PC-3 (cell line): Measurements from ENCODE around the gene PSMF1. TPM values are rescaled to one million over a fixed set of nuclear protein-coding genes. Genes with fewer than 3 reads are reported as not detected.

Experiments
- ATAC-seq: fragments of 200-7000 bp; cut with Tn5 transposase; 2 replicates; pipeline ENCODE4 v1.9.1; 2020; ENCODE audit warnings: mild to moderate bottlenecking, moderate library complexity
- BruUV-seq: library from RNA; stranded (reverse); fragments of 400-500 nt; replicated peaks from 2 replicates; lab custom pipeline; 2021; lab: Mats Ljungman, UMichigan
- CTCF ChIA-PET: fragments of 300-600 bp; sonication (Branson Sonifier 250); formaldehyde crosslinking; loops from one replicate; lab custom pipeline; 2022; ENCODE audit warnings: antibody characterized with exemption; lab: Charles Lee
- POLR2A ChIA-PET: fragments of 300-600 bp; sonication (Branson Sonifier 250); formaldehyde crosslinking; loops from one replicate; lab custom pipeline; 2022; ENCODE audit warnings: antibody characterized with exemption; ENCODE audit not compliant: unreplicated experiment; lab: Charles Lee
- DNase-seq: peaks from one replicate; pipeline ENCODE4 v3.0.0-alpha.2; 2015
- H2AFZ ChIP-seq: fragments of 300-600 bp; sonication (generic); 2 replicates; pipeline ENCODE4 v1.6.0; 2016; ENCODE audit warnings: antibody characterized with exemption, low read length
- H3F3A ChIP-seq: fragments of 300-600 bp; sonication (generic); one replicate; pipeline ENCODE4 v1.6.0; 2017; ENCODE audit warnings: antibody characterized with exemption, low read length, control low read depth, mild to moderate bottlenecking; ENCODE audit not compliant: unreplicated experiment
- H3K27ac ChIP-seq: fragments of 300-600 bp; sonication (generic); 2 replicates; pipeline ENCODE4 v1.5.1; 2016; ENCODE audit warnings: mild to moderate bottlenecking, low read length
- H3K27me3 ChIP-seq: fragments of 300-600 bp; sonication (generic); 2 replicates; pipeline ENCODE4 v1.6.1; 2016; ENCODE audit warnings: low read length, mixed read lengths
- H3K36me3 ChIP-seq: fragments of 300-600 bp; sonication (generic); 2 replicates; pipeline ENCODE4 v1.6.1; 2016; ENCODE audit warnings: low read depth, mixed run types, low read length, mixed read lengths
- H3K4me1 ChIP-seq: fragments of 300-600 bp; sonication (generic); 2 replicates; pipeline ENCODE4 v1.5.1; 2016; ENCODE audit warnings: low read length; ENCODE audit not compliant: insufficient read depth
- H3K4me2 ChIP-seq: fragments of 300-600 bp; sonication (generic); 2 replicates; pipeline ENCODE4 v1.6.0; 2016; ENCODE audit warnings: low read length
- H3K4me3 ChIP-seq: fragments of 300-600 bp; sonication (generic); 2 replicates; pipeline ENCODE4 v1.5.1; 2016; ENCODE audit warnings: mild to moderate bottlenecking, low read length, mixed read lengths
- H3K79me2 ChIP-seq: fragments of 300-600 bp; sonication (generic); 2 replicates; pipeline ENCODE4 v1.6.1; 2017; ENCODE audit warnings: low read length, mixed read lengths
- H3K9ac ChIP-seq: fragments of 300-600 bp; sonication (generic); 2 replicates; pipeline ENCODE4 v1.6.0; 2016; ENCODE audit warnings: mild to moderate bottlenecking, low read length
- H3K9me2 ChIP-seq: fragments of 300-600 bp; sonication (generic); replicated peaks from 2 replicates; pipeline ENCODE4 v1.6.1; 2016; ENCODE audit warnings: mixed run types, low read length, mixed read lengths
- H3K9me3 ChIP-seq: fragments of 300-600 bp; sonication (generic); 2 replicates; pipeline ENCODE4 v1.6.1; 2016; ENCODE audit warnings: low read length, mixed read lengths
- H4K20me1 ChIP-seq: fragments of 300-600 bp; sonication (generic); 2 replicates; pipeline ENCODE4 v1.6.1; 2016; ENCODE audit warnings: low read length, mixed read lengths
- CTCF ChIP-seq: fragments of 300-600 bp; sonication (generic); conservative IDR thresholded peaks from 2 replicates; pipeline ENCODE4 v1.5.1; 2017; ENCODE audit warnings: antibody characterized with exemption, low read depth, mild to moderate bottlenecking, low read length
- EZH2 ChIP-seq: fragments of 300-600 bp; sonication (generic); IDR thresholded peaks from one replicate; pipeline ENCODE4 v1.6.1; 2017; ENCODE audit warnings: antibody characterized with exemption, mild to moderate bottlenecking, low read length; ENCODE audit not compliant: unreplicated experiment
- EZH2phosphoT487 ChIP-seq: fragments of 300-600 bp; sonication (generic); IDR thresholded peaks from 2 replicates; pipeline ENCODE4 v1.6.1; 2018; ENCODE audit warnings: mild to moderate bottlenecking, antibody characterized with exemption, low read length, borderline replicate concordance
- intact Hi-C: fragments of 100-400 bp; cut with micrococcal nuclease; formaldehyde crosslinking; loops from 2 replicates; pipeline ENCODE4 v1.9.0; 2023
- total RNA-seq: library from RNA; depleted of rRNA; stranded (reverse); fragments of >200 nt; gene quantifications from 2 replicates; pipeline ENCODE4 v1.2.3, GENCODE V29; 2014

Gene PSMF1
- total RNA-seq, 1 experiment from 2014 or later: 60.8 TPM

GRCh38 chr20:1195226-1195625 is 76.8 kb downstream of the PSMF1 start:
- no TSS peak for BruUV-seq
- ATAC-seq (no peak), DNase-seq (no peak)
- H3K9ac ChIP-seq: no peak overlapping the region
- intact Hi-C loops: no loop called here
- no peaks in the 10 kb centered on the region for H3K36me3 ChIP-seq
- no peaks in the 10 kb centered on the region for H3K79me2 ChIP-seq
- POLR2A ChIA-PET: no interaction called here
- no peak overlapping the region for H3K27ac ChIP-seq
- CTCF ChIA-PET: no interaction called here
- H3K4me3 ChIP-seq: no peak overlapping the region
- no peaks in the 10 kb centered on the region for H3K9me2 ChIP-seq
- TF ChIP-seq EZH2: no peak
- TF ChIP-seq CTCF: no peak
- TF ChIP-seq EZH2phosphoT487: no peak
- no peaks in the 10 kb centered on the region for H4K20me1 ChIP-seq
- no peak overlapping the region for H3K4me2 ChIP-seq
- H3K4me1 ChIP-seq: no peaks in the 10 kb centered on the region
- no peak overlapping the region for H2AFZ ChIP-seq
- H3K9me3 ChIP-seq: no peaks in the 10 kb centered on the region
- H3F3A ChIP-seq: no peaks in the 10 kb centered on the region
- H3K27me3 ChIP-seq: peaks cover 27% of the 10 kb centered on the region

- Histone ChIP-seq H2AFZ (no peak overlapping the region), H3F3A (no peaks in the 10 kb centered on the region), H3K4me3 (no peak overlapping the region), H3K36me3 (no peaks in the 10 kb centered on the region), H3K79me2 (no peaks in the 10 kb centered on the region), H3K9ac (no peak overlapping the region), H3K4me2 (no peak overlapping the region), H3K4me1 (no peaks in the 10 kb centered on the region), H3K27me3 (peaks cover 14% of the 10 kb centered on the region; the same call in 1 of the 2 replicates), H4K20me1 (no peaks in the 10 kb centered on the region), H3K9me3 (no peaks in the 10 kb centered on the region), H3K27ac (no peak overlapping the region), H3K9me2 (no peaks in the 10 kb centered on the region)
- intact Hi-C loops: no loop called here
- ATAC-seq (no peak), DNase-seq (no peak)
- CTCF ChIA-PET: no interaction called here
- no TSS peak for BruUV-seq
- TF ChIP-seq CTCF (no peak), EZH2 (no peak), EZH2phosphoT487 (no peak)
- POLR2A ChIA-PET: no interaction called here
These were observed 78.2 kb downstream of the PSMF1 start for GRCh38 chr20:1196634-1197033.

- H3K4me1 ChIP-seq: no peaks in the 10 kb centered on the region
- ChIA-PET CTCF (no interaction called here), POLR2A (no interaction called here)
- DNase-seq (no peak), ATAC-seq (no peak)
- no peaks in the 10 kb centered on the region for H3K9me3 ChIP-seq
- no peak overlapping the region for H3K4me3 ChIP-seq
- TF ChIP-seq EZH2 (no peak), CTCF (no peak), EZH2phosphoT487 (no peak)
- H3F3A ChIP-seq: no peaks in the 10 kb centered on the region
- H3K4me2 ChIP-seq: no peak overlapping the region
- BruUV-seq: no TSS peak
- no peaks in the 10 kb centered on the region for H3K79me2 ChIP-seq
- H4K20me1 ChIP-seq: no peaks in the 10 kb centered on the region
- intact Hi-C loops: no loop called here
- H3K27ac ChIP-seq: no peak overlapping the region
- H3K27me3 ChIP-seq: 0 out of 2 replicates have a peak, but pooled peaks cover 10% of the 10 kb centered on the region
- H3K9me2 ChIP-seq: no peaks in the 10 kb centered on the region
- H3K9ac ChIP-seq: no peak overlapping the region
- no peak overlapping the region for H2AFZ ChIP-seq
- no peaks in the 10 kb centered on the region for H3K36me3 ChIP-seq
These were observed 79.4 kb downstream of the PSMF1 start for GRCh38 chr20:1197801-1198200.
